Measurements from ENCODE around the gene CDADC1.
"Not testable (repeated sequence)": the region's sequence is repeated elsewhere in the genome, so short reads cannot be mapped to it uniquely, and the experiment has no call there.

Gene CDADC1

GRCh38 chr13:49238621-49239020, 9.1 kb upstream of the CDADC1 start:
- no peak for DNase-seq (ENCODE audit: low spot score)

GRCh38 chr13:49240017-49240416, 7.7 kb upstream of the CDADC1 start:
- no peak for DNase-seq (ENCODE audit: low spot score)

GRCh38 chr13:49241296-49241695, 6.4 kb upstream of the CDADC1 start:
- no peak for DNase-seq (ENCODE audit: low spot score)

- DNase-seq (ENCODE audit: low spot score): no peak
These were observed 2.6 kb upstream of the CDADC1 start for GRCh38 chr13:49245101-49245500.

DNA sequence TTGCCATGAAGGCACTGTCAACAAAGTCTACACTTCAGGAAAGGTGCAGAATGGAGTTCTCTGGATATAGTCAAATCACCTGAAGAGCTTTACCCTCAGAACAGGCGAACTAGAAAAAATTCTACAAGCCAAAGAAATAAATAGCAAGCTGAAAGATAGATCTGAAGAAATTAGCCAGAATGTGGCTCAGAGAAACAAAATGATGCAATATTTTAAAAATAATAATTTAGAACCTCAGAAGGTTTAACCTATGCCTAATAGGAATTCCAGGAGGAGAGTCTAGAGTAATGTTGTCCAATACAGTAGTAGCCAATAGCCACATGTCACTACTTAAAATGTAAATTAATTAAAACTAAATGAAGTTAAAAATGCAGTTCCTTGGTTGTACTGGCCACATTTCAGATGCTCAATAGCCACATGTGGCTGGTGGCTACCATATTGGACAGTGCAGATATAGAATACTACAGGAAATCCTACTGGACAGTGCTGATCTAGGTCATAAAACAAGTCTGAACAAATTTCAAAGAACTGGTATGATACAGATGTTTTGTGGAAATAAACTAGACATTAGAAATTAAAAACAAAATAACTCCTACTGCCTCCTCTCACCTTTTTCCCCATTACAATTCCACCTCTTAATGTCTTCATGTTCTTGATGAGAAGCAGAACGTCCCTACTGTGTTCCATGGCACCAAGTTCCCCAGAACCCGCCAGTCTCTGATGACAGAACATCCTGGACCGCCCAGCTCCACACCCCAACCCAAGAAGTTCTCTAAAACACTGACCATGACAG, 679 bp upstream of the CDADC1 start:
- DNase-seq (ENCODE audit: low spot score): no peak

GRCh38 chr13:49248622-49249002, 887 bp downstream of the CDADC1 start:
- no peak for DNase-seq (ENCODE audit: low spot score)

- no peak for DNase-seq (ENCODE audit: low spot score)
These were observed 3.6 kb downstream of the CDADC1 start for GRCh38 chr13:49251326-49251725.

GRCh38 chr13:49253310-49253709, 5.6 kb downstream of the CDADC1 start:
- DNase-seq (ENCODE audit: low spot score): no peak

- no peak for DNase-seq (ENCODE audit: low spot score)
These were observed 6.3 kb downstream of the CDADC1 start for GRCh38 chr13:49254007-49254406.

- DNase-seq (ENCODE audit: low spot score): no peak
These were observed 9.1 kb downstream of the CDADC1 start for GRCh38 chr13:49256841-49257240.

- DNase-seq (ENCODE audit: low spot score): no peak
These were observed 10.5 kb downstream of the CDADC1 start for GRCh38 chr13:49258089-49258796.

- DNase-seq (ENCODE audit: low spot score): no peak
These were observed 11.9 kb downstream of the CDADC1 start for GRCh38 chr13:49259586-49259985.

DNA sequence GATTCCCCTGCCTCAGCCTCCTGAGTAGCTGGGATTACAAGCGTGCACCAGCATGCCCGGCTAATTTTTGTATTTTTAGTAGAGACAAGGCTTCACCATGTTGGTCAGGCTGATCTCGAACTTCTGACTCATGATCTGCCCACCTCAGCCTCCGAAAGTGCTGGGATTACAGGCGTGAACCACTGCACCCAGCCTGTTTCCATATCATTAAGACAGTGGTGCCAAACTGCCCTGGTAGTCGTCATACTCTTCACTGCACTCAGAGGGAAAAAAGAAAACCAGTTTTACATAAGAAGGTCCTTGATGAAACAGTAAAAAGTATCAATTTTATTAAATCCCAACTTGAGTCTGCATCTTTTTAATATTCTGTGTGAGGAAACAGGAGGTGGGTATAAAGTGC, 14.9 kb downstream of the CDADC1 start:
- DNase-seq (ENCODE audit: low spot score): no peak

DNA sequence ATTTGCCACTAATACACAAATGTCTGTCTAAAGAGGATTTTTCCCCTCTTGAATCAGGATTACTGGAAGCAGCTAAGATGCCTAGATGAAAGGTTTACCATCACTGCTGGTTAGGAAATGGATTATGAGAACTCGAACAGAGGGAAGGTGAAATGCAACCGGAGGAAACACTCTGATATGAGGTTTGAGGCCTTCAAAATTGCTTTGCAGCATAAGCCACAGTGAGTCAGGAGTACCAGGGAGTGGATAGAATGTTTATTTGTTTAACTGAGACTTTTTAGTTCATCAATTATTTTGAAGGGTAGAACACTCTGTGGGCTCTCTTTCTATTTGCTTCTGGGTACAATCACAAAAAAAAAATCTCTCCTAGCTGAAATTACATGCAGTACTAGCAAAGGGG, 18.1 kb downstream of the CDADC1 start:
- no peak for DNase-seq (ENCODE audit: low spot score)

- no peak for DNase-seq (ENCODE audit: low spot score)
These were observed 23.5 kb downstream of the CDADC1 start for GRCh38 chr13:49271264-49271663.

DNA sequence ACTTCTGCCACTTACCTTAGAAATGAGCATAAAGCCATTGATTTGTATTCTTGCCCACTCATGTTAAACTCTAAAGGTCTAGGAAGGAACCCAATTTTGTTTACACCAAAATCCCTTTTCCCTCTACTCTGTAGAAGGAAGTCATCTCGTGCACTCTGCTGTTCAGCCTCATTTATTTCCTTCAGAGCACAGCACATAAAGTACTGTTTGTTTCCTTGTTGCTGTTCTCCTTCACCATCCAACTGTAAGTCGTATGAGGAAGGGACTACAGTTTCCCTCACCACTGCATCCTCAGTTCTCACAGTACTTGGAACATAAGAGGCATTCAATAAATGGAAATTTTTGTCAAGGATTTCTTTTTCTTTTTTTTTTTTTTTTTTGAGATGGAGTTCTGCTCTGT, 24.6 kb downstream of the CDADC1 start:
- DNase-seq (ENCODE audit: low spot score): no peak

DNA sequence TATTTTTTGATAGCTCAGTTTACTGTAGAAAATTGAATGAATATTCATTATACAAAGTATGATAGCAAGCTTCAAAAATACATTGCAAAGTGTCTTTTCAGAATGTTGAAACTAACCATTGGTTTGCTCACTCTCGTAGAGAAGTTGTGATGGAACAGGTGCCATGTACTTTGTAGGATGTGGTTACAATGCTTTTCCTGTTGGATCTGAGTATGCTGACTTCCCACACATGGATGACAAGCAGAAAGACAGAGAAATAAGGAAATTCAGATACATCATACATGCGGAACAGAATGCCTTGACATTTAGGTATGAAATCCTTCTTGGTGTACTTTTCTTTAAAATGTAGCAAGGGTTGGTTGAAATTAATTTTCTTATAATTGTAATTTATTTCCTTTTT, 30.5 kb downstream of the CDADC1 start:
- no peak for DNase-seq (ENCODE audit: low spot score)

GRCh38 chr13:49279112-49279511, 31.4 kb downstream of the CDADC1 start:
- DNase-seq (ENCODE audit: low spot score): no peak

DNA sequence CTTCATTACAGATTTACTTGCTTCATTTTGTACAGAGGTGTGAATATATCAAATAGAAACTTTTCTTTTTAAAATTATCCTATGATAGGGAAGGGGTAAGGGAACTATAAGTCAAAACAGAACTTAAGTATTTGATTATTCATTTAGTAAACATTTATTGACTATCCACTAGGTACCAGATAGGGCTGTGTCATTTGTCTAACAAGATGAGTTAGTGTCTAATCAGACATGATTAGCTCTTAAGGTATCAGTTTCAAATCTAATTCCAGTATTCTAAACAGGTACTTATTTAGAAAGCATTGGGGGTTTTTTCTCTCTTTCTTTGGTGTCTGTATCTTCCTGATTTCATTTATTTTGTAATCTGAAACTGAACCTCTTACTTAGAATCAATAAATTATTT, 32.2 kb downstream of the CDADC1 start:
- no peak for DNase-seq (ENCODE audit: low spot score)

DNA sequence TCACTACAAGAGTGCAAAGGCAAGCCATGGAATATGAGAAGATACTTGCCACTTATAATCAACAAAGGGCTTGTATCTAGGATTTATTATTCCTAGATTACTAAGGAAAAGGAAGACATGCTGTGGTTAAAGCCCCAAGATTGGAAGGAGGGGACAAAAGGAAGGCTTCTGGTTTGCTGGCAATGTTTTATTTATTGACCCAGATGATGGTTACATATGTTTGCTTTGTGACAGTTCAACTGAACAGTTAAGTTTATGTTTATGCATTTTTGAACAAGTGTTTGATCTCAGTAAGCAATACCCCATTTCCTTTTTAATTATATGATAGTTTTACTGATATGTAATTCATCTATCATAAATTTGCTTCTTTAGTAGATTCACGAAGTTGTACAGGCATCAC, 40.3 kb downstream of the CDADC1 start:
- DNase-seq (ENCODE audit: low spot score): no peak

DNA sequence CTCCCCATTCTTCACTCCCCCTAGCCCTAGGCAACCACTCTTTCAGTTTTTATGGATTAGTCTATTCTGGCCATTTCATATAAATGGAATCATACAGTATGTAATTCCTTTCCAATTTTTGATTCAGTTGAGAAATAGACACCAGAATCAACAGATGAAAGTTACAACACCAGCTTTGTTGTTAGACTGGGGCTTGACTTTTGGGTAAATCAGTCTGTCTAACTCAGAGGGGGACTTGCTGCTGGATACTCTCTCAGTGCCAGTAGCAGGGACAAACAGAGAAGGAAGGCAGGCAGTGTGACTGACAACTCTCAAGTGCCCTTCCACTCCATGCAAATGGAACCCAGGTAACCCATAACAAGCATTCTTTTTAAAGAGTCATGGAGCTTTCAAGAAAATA, 40.7 kb downstream of the CDADC1 start:
- DNase-seq (ENCODE audit: low spot score): no peak

GRCh38 chr13:49292742-49293486, 45.2 kb downstream of the CDADC1 start:
- no peak for DNase-seq (ENCODE audit: low spot score)

- not testable (repeated sequence) for DNase-seq (ENCODE audit: low spot score)
These were observed 47.0 kb downstream of the CDADC1 start for GRCh38 chr13:49294723-49295122.
